MCF 10A (cell line): ENCODE results near the gene MAP2K6. TPM values are rescaled to one million over a fixed set of nuclear protein-coding genes. Genes with fewer than 3 reads are reported as not detected.

ENCODE experiments used
- BruUV-seq: library from RNA; stranded (reverse); fragments of 400-500 nt; replicated peaks from 2 replicates; lab custom pipeline; 2021; lab: Mats Ljungman, UMichigan
- CTCF ChIA-PET: fragments of 300-600 bp; sonication (Branson Sonifier 250); formaldehyde crosslinking; extraction: SDS; loops from one replicate; lab custom pipeline; 2021; ENCODE audit warnings: antibody characterized with exemption, inconsistent platforms; lab: Yijun Ruan, JAX
- POLR2A ChIA-PET: fragments of 300-600, 350-650 bp; sonication (Branson Sonifier 250); formaldehyde crosslinking; extraction: SDS; loops from one replicate; lab custom pipeline; 2020; ENCODE audit warnings: antibody characterized with exemption, inconsistent platforms; lab: Yijun Ruan, JAX
- DNase-seq: peaks from one replicate; pipeline ENCODE4 v3.0.0-alpha.2; 2018; ENCODE audit not compliant: unreplicated experiment
- H3K27ac Mint-ChIP-seq: one replicate; pipeline ENCODE4 v1.8.0; 2022; ENCODE audit warnings: mild to moderate bottlenecking, low read depth, mixed read lengths; ENCODE audit not compliant: unreplicated experiment
- H3K27me3 Mint-ChIP-seq: one replicate; pipeline ENCODE4 v1.8.0; 2022; ENCODE audit warnings: mixed read lengths; ENCODE audit not compliant: insufficient read depth, unreplicated experiment
- H3K36me3 Mint-ChIP-seq: one replicate; pipeline ENCODE4 v1.8.0; 2022; ENCODE audit warnings: mild to moderate bottlenecking, moderate library complexity, mixed read lengths; ENCODE audit not compliant: insufficient read depth, unreplicated experiment
- H3K4me1 Mint-ChIP-seq: one replicate; pipeline ENCODE4 v1.8.0; 2022; ENCODE audit warnings: mixed read lengths; ENCODE audit not compliant: insufficient read depth, unreplicated experiment
- H3K4me3 Mint-ChIP-seq: one replicate; pipeline ENCODE4 v1.8.0; 2022; ENCODE audit warnings: mild to moderate bottlenecking, moderate library complexity, mixed read lengths; ENCODE audit not compliant: unreplicated experiment
- H3K9me3 Mint-ChIP-seq: one replicate; pipeline ENCODE4 v1.8.0; 2022; ENCODE audit warnings: mixed read lengths; ENCODE audit not compliant: unreplicated experiment
- CTCF ChIP-seq: fragments of 200-600 bp; IDR thresholded peaks from one replicate; pipeline ENCODE4 v1.8.0; 2022; ENCODE audit warnings: antibody characterized with exemption, mild to moderate bottlenecking; ENCODE audit not compliant: unreplicated experiment
- intact Hi-C: fragments of 100-400 bp; cut with micrococcal nuclease; formaldehyde crosslinking; loops from 2 replicates; pipeline ENCODE4 v1.14.1; 2022
- total RNA-seq: library from RNA; stranded (reverse); gene quantifications from 2 replicates; pipeline ENCODE4 v1.2.3, GENCODE V29; 2022

The MAP2K6 gene
- total RNA-seq, 1 experiment from 2014 or later: 0.28 TPM

GRCh38 chr17:69594641-69595040, 180.1 kb downstream of the MAP2K6 start:
- peaks cover 8% of the 10 kb centered on the region for H3K9me3 Mint-ChIP-seq
- no peak overlapping the region for H3K4me3 Mint-ChIP-seq
- no peak for DNase-seq
- no peaks in the 10 kb centered on the region for H3K36me3 Mint-ChIP-seq
- TF ChIP-seq CTCF: no peak
- BruUV-seq: no TSS peak
- CTCF ChIA-PET: interaction anchor here (2.0 kb wide), 1 partner anchor 12 kb away, joined by 9 read pairs; no protein-coding TSS in a partner anchor
- POLR2A ChIA-PET: no interaction called here
- no peaks in the 10 kb centered on the region for H3K27me3 Mint-ChIP-seq
- intact Hi-C loops: no loop called here
- no peak overlapping the region for H3K27ac Mint-ChIP-seq
- peaks cover 18% of the 10 kb centered on the region for H3K4me1 Mint-ChIP-seq

- Mint-ChIP-seq H3K27me3 (no peaks in the 10 kb centered on the region), H3K4me3 (no peak overlapping the region), H3K4me1 (peaks cover 20% of the 10 kb centered on the region), H3K9me3 (peaks cover 8% of the 10 kb centered on the region), H3K36me3 (no peaks in the 10 kb centered on the region), H3K27ac (no peak overlapping the region)
- no peak for DNase-seq
- ChIA-PET CTCF (interaction anchor here (1.1 to 2.0 kb wide), 2 partner anchors 11 to 70 kb away, joined by 4 to 9 read pairs; no protein-coding TSS in a partner anchor), POLR2A (no interaction called here)
- intact Hi-C loops: no loop called here
- TF ChIP-seq CTCF: no peak
- no TSS peak for BruUV-seq
Measured at GRCh38 chr17:69596141-69596540, 181.6 kb downstream of the MAP2K6 start.

- intact Hi-C loops: no loop called here
Measured at GRCh38 chr17:69597898-69598692, 183.6 kb downstream of the MAP2K6 start.

More at GRCh38 chr17:69597898-69598692, 183.6 kb downstream of the MAP2K6 start:
- H3K27ac Mint-ChIP-seq: no peak overlapping the region
- no peak for TF ChIP-seq CTCF
- no TSS peak for BruUV-seq
- H3K27me3 Mint-ChIP-seq: no peaks in the 10 kb centered on the region
- peaks cover 20% of the 10 kb centered on the region for H3K4me1 Mint-ChIP-seq
- CTCF ChIA-PET: interaction anchor here (0.6 to 1.3 kb wide), 5 partner anchors 9 to 548 kb away, joined by 3 to 6 read pairs (median 4); no protein-coding TSS in a partner anchor
- peaks cover 1% of the 10 kb centered on the region for H3K9me3 Mint-ChIP-seq
- DNase-seq: peak; percentile 60
- no peak overlapping the region for H3K4me3 Mint-ChIP-seq
- H3K36me3 Mint-ChIP-seq: no peaks in the 10 kb centered on the region
- POLR2A ChIA-PET: interaction anchor here (1.0 to 1.3 kb wide), 2 partner anchors 10 kb away, joined by 3 read pairs; no protein-coding TSS in a partner anchor
